ENCODE results near the gene C1orf226.

The C1orf226 gene

DNA sequence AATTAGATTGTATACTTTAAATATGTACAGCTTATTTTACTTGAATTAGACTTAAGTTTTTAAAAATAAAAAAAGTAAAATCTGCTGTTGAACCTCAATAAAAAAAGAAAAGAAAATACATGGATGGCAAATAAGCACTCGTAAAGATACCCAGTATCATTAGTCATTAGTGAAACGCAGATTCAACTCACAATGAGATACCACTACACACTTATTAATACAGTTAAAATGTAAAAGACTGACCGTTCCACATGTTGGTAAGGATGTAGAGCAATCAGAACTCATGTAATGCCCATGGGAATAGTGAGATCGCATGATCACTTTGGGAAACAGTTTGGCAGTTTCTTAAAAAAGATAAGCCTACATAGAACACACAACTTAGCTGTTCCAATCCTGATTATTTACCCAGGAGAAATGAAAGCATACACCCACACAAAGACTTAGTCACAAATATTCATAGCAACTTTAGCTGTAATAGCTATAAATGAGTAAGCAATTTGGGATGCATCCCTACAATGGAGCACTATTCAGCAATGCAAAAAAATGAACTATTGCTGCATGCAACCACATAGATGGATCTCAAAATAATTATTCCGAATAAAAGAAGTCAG is 23.1 kb downstream of the C1orf226 start:
- DNase-seq (ENCODE audit: low read depth): peak; percentile 75
- TF ChIP-seq, protein P1, sequence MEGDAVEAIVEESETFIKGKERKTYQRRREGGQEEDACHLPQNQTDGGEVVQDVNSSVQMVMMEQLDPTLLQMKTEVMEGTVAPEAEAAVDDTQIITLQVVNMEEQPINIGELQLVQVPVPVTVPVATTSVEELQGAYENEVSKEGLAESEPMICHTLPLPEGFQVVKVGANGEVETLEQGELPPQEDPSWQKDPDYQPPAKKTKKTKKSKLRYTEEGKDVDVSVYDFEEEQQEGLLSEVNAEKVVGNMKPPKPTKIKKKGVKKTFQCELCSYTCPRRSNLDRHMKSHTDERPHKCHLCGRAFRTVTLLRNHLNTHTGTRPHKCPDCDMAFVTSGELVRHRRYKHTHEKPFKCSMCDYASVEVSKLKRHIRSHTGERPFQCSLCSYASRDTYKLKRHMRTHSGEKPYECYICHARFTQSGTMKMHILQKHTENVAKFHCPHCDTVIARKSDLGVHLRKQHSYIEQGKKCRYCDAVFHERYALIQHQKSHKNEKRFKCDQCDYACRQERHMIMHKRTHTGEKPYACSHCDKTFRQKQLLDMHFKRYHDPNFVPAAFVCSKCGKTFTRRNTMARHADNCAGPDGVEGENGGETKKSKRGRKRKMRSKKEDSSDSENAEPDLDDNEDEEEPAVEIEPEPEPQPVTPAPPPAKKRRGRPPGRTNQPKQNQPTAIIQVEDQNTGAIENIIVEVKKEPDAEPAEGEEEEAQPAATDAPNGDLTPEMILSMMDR (conservative IDR thresholded peaks at IDR 0.05; ENCODE audit: low read depth, low read length): no peak
- H3K4me3 ChIP-seq (ENCODE audit: low read depth, low read length): no peak overlapping the region

GRCh38 chr1:162405800-162406199 is 24.3 kb downstream of the C1orf226 start:
- DNase-seq (ENCODE audit: low read depth): peak; percentile 69
- H3K4me3 ChIP-seq (ENCODE audit: low read depth, low read length): no peak overlapping the region
- TF ChIP-seq, protein P1 (conservative IDR thresholded peaks at IDR 0.05; ENCODE audit: low read depth, low read length): no peak

DNA sequence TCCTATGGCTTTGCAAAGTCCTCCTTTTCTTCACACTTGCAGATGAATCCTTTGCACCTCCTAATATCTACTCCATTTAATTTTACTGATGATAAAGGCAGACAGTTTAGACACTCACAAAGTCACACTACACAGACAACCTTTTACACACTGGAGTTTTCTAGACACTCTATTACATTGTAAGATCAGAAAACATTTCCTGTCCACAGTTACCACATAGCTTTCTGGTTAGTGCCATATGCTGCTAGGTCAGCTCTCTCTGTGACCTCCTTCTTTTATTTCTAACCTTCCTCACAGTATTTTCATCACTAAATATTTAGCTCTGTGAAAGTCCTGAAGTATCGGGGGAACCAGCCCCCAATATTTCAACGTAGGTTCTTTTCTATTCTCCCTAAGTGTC is 25.3 kb downstream of the C1orf226 start:
- TF ChIP-seq, protein P1 (conservative IDR thresholded peaks at IDR 0.05; ENCODE audit: low read depth, low read length): no peak
- no peak overlapping the region for H3K4me3 ChIP-seq (ENCODE audit: low read depth, low read length)
- peak; percentile 73 for DNase-seq (ENCODE audit: low read depth)

DNA sequence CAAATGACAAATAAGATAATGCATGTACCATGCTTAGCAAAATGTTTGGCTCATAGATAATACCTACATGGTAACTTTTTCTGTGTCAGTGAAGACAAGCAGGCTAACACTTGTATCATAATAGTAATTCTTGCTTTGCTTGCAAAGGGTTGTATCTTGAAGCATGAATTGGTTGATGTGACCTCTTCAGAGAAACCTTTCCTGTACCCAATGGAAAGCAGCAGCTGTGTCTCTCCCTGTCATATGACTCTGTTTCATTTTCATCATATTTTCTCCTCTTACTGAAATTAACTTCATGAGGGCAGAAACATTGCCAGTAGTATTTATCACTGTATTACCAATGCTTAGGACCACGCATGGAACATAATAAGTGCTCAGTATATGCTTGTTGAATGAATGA is 26.0 kb downstream of the C1orf226 start:
- TF ChIP-seq, protein P1 (conservative IDR thresholded peaks at IDR 0.05; ENCODE audit: low read depth, low read length): no peak
- H3K4me3 ChIP-seq (ENCODE audit: low read depth, low read length): no peak overlapping the region
- no peak for DNase-seq (ENCODE audit: low read depth)

GRCh38 chr1:162412002-162412401 is 30.5 kb downstream of the C1orf226 start, which contains the start of gene SH2D1B:
SH2D1B (minus strand) TSS chr1:162412136; CDS start chr1:162412016, 120 bp downstream.
- H3K4me3 ChIP-seq (ENCODE audit: low read depth, low read length): no peak within 1 kb of the TSS
- peak; percentile 83 for DNase-seq (ENCODE audit: low read depth)
- TF ChIP-seq, protein P1 (conservative IDR thresholded peaks at IDR 0.05; ENCODE audit: low read depth, low read length): no peak

- DNase-seq (ENCODE audit: low read depth): no peak
- no peak overlapping the region for H3K4me3 ChIP-seq (ENCODE audit: low read depth, low read length)
- TF ChIP-seq, protein P1 (conservative IDR thresholded peaks at IDR 0.05; ENCODE audit: low read depth, low read length): no peak
Observed at GRCh38 chr1:162416215-162416614, 34.7 kb downstream of the C1orf226 start.

DNA sequence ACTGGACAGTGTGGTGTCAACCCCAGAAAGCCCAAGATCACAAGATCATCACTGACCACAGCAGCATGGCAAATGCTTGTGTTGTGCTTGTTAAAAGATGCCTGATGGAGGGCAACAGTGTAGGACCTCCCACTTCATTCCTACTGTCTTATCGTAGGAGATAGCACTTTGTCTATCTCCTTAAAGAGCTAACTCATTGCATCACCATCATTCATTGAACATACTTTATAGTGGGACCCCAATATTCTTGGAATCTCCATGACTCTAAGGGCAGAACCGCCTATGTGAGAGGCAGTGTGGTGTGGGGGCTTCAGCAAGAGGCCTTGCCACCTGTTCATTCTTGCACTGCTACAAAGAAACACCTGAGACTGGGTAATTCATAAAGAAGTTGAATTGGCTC is 35.4 kb downstream of the C1orf226 start:
- no peak overlapping the region for H3K4me3 ChIP-seq (ENCODE audit: low read depth, low read length)
- TF ChIP-seq, protein P1 (conservative IDR thresholded peaks at IDR 0.05; ENCODE audit: low read depth, low read length): no peak
- DNase-seq (ENCODE audit: low read depth): no peak
